B cell (primary cell): ENCODE measurements around the gene PM20D2. TPM values are rescaled to one million over a fixed set of nuclear protein-coding genes. Genes with fewer than 3 reads are reported as not detected.

Experiments used
- ATAC-seq: fragments of 200-7000 bp; cut with Tn5 transposase; one replicate; pipeline ENCODE4 v1.10.0; 2021; ENCODE audit warnings: low read depth, mild to moderate bottlenecking, moderate number of reproducible peaks, moderate library complexity
- CTCF ChIA-PET: fragments of 350-600 bp; sonication (Branson Sonifier 250); formaldehyde crosslinking; loops from one replicate; lab custom pipeline; 2021; ENCODE audit warnings: antibody characterized with exemption, inconsistent platforms; lab: Charles Lee
- POLR2A ChIA-PET: fragments of 350-600 bp; sonication (Branson Sonifier 250); formaldehyde crosslinking; loops from one replicate; lab custom pipeline; 2021; ENCODE audit warnings: antibody characterized with exemption; lab: Charles Lee
- DNase-seq: peaks from one replicate; pipeline ENCODE4 v3.0.0; 2013
- H2AFZ ChIP-seq: 2 replicates; pipeline ENCODE4 v1.6.1; 2012; ENCODE audit warnings: mild to moderate bottlenecking, low read depth, low read length; ENCODE audit not compliant: insufficient read depth, poor library complexity, severe bottlenecking
- H3K27ac ChIP-seq, 2 donors: 1 replicate in 1 of 2; 2 replicates in 1 of 2; pipeline ENCODE4 v1.5.1; 2012 to 2013; ENCODE audit warnings: low read length in 2 of 2, mild to moderate bottlenecking in 2 of 2, moderate library complexity in 1 of 2
- H3K27me3 ChIP-seq, 4 experiments: fragments of 200-600 bp in 1 of 4; sonication (generic) in 1 of 4; replicated peaks in 1 of 4; 1 replicate in 2 of 4; 2 replicates in 2 of 4; pipeline versions ENCODE4 v1.6.1 to v1.7.0; 2013 to 2016; ENCODE audit warnings: low read length in 3 of 4, mild to moderate bottlenecking in 2 of 4, mixed read lengths in 1 of 4, moderate library complexity in 1 of 4; ENCODE audit not compliant: insufficient read depth in 4 of 4, control insufficient read depth in 3 of 4; ENCODE audit errors: control extremely low read depth in 1 of 4
- H3K36me3 ChIP-seq, 2 experiments: replicated peaks in 1 of 2; 1 replicate in 1 of 2; 2 replicates in 1 of 2; pipeline versions ENCODE4 v1.6.1 to v1.7.1; 2013; ENCODE audit warnings: low read length in 1 of 2; ENCODE audit not compliant: insufficient read depth in 2 of 2, control insufficient read depth in 1 of 2; ENCODE audit errors: control extremely low read depth in 1 of 2, extremely low read depth in 1 of 2
- H3K4me1 ChIP-seq, 2 donors: fragments of 200-600 bp in 1 of 2; sonication (generic) in 1 of 2; 1 replicate in 1 of 2; 2 replicates in 1 of 2; pipeline versions ENCODE4 v1.5.1 to v1.6.1; 2013 to 2017; ENCODE audit warnings: low read length in 2 of 2; ENCODE audit not compliant: control insufficient read depth in 2 of 2, insufficient read depth in 2 of 2
- H3K4me2 ChIP-seq: replicated peaks from 2 replicates; pipeline ENCODE3; 2012; ENCODE audit warnings: mild to moderate bottlenecking, low read depth, low read length; ENCODE audit not compliant: poor library complexity, severe bottlenecking
- H3K4me3 ChIP-seq, 5 experiments: fragments of 200-600 bp in 1 of 5; sonication (generic) in 1 of 5; 1 replicate in 3 of 5; 2 replicates in 2 of 5; pipeline versions ENCODE4 v1.5.1 to v1.7.0; 2011 to 2016; ENCODE audit warnings: low read length in 4 of 5, mild to moderate bottlenecking in 4 of 5, low read depth in 2 of 5, control low read depth in 1 of 5, moderate library complexity in 1 of 5; ENCODE audit not compliant: insufficient read depth in 1 of 5; ENCODE audit errors: control extremely low read depth in 1 of 5, extremely low read depth in 1 of 5
- H3K79me2 ChIP-seq: fragments of 200-600 bp; sonication (generic); one replicate; pipeline ENCODE4 v1.6.0; 2016; ENCODE audit warnings: low read length; ENCODE audit not compliant: control insufficient read depth, insufficient read depth
- H3K9ac ChIP-seq: fragments of 200-600 bp; sonication (generic); 2 replicates; pipeline ENCODE4 v1.6.1; 2017; ENCODE audit warnings: mild to moderate bottlenecking, low read length, moderate library complexity
- H3K9me3 ChIP-seq, 3 donors: one replicate each; pipeline versions ENCODE4 v1.6.1 to v1.7.1; 2013; ENCODE audit warnings: low read length in 2 of 3; ENCODE audit not compliant: control insufficient read depth in 2 of 3, insufficient read depth in 1 of 3; ENCODE audit errors: control extremely low read depth in 1 of 3
- H4K20me1 ChIP-seq: 2 replicates; pipeline ENCODE4 v1.6.0; 2012; ENCODE audit warnings: mild to moderate bottlenecking, low read length; ENCODE audit not compliant: insufficient read depth, control insufficient read depth, poor library complexity, severe bottlenecking
- H3K27ac Mint-ChIP-seq: one replicate; pipeline ENCODE4 v1.8.0; 2021; ENCODE audit warnings: mixed read lengths
- H3K27me3 Mint-ChIP-seq: one replicate; pipeline ENCODE4 v1.8.0; 2021; ENCODE audit warnings: mixed read lengths
- H3K4me1 Mint-ChIP-seq: one replicate; pipeline ENCODE4 v1.8.0; 2021; ENCODE audit warnings: mixed read lengths
- H3K4me3 Mint-ChIP-seq: one replicate; pipeline ENCODE4 v1.8.0; 2021; ENCODE audit warnings: mixed read lengths
- H3K9me3 Mint-ChIP-seq: one replicate; pipeline ENCODE4 v1.8.0; 2022; ENCODE audit warnings: mixed read lengths; ENCODE audit not compliant: insufficient read depth
- EZH2 ChIP-seq: IDR thresholded peaks from 2 replicates; pipeline ENCODE4 v1.6.1; 2012; ENCODE audit warnings: borderline replicate concordance, low read depth, mild to moderate bottlenecking, moderate library complexity, low read length; ENCODE audit not compliant: insufficient read depth, poor library complexity, severe bottlenecking
- WGBS: methylation state at CpG from one replicate; pipeline ENCODE4 v1.1.5; 2013; ENCODE audit warnings: missing lambda C conversion rate; ENCODE audit not compliant: insufficient coverage; 5-methylcytosine and 5-hydroxymethylcytosine counted together
- intact Hi-C: fragments of 100-400 bp; cut with micrococcal nuclease; formaldehyde crosslinking; loops from one replicate; pipeline ENCODE4 v1.10.0; 2022
- polyA plus RNA-seq: library from polyadenylated mRNA; depleted of rRNA; stranded (reverse); fragments of >200 nt; gene quantifications from 2 replicates; pipeline ENCODE4 v1.2.3, GENCODE V29; 2012
- total RNA-seq, 2 donors: library from RNA; stranded (reverse); fragments of 120-200 nt in 1 of 2; gene quantifications; 1 replicate in 1 of 2; 2 replicates in 1 of 2; pipeline versions ENCODE4 v1.2.3 to v1.2.4, GENCODE V29; 2013 to 2022
- TF ChIP-seq, protein P1 (sequence below): fragments of 200-600 bp; IDR thresholded peaks from one replicate; pipeline ENCODE4 v1.8.0; 2022; ENCODE audit warnings: antibody characterized with exemption, mild to moderate bottlenecking

PM20D2 gene
- total and polyA plus RNA-seq, 2 donors (not counting 1 experiment from before 2014, with no cell fraction given) = 7.4 to 16.4 TPM

GRCh38 chr6:89117211-89118108 lies 28.4 kb upstream of the PM20D2 start, which contains the start of gene SRSF12:
TSS of gene SRSF12 (minus strand) at chr6:89118071. CDS start at chr6:89117887, 184 bp downstream.
- Mint-ChIP-seq H3K27me3 (peaks cover 18% of the 10 kb centered on the region), H3K27ac (peak within 1 kb of the TSS; percentile 20), H3K9me3 (peaks cover 2% of the 10 kb centered on the region), H3K4me3 (peak within 1 kb of the TSS; percentile 83), H3K4me1 (peaks cover 9% of the 10 kb centered on the region)
- no peaks in the 10 kb centered on the region for H3K36me3 ChIP-seq
- no peaks in the 10 kb centered on the region for H3K9me3 ChIP-seq
- WGBS = under 1% methylated on average over 101 of the region's 106 CpGs
- POLR2A ChIA-PET = interaction anchor here (0.7 to 0.9 kb wide), 3 partner anchors 37 to 240 kb away, joined by 3 read pairs; partner anchors contain the start of gene PNRC1
- intact Hi-C loops = loop anchor here (2.0 kb wide), 1 partner anchor 29 kb away; the partner anchor contains the start of gene PM20D2
- H3K4me1 ChIP-seq = peaks cover 6 to 10% of the 10 kb centered on the region in 2 donors
- H2AFZ ChIP-seq = peak within 1 kb of the TSS; percentile 80
- CTCF ChIA-PET = interaction anchor here (1.2 to 1.4 kb wide), 3 partner anchors 34 to 135 kb away, joined by 3 to 7 read pairs (median 3); partner anchors contain the start of gene PNRC1
- H4K20me1 ChIP-seq = no peaks in the 10 kb centered on the region
- TF ChIP-seq EZH2 = no peak
- TF ChIP-seq, protein P1, sequence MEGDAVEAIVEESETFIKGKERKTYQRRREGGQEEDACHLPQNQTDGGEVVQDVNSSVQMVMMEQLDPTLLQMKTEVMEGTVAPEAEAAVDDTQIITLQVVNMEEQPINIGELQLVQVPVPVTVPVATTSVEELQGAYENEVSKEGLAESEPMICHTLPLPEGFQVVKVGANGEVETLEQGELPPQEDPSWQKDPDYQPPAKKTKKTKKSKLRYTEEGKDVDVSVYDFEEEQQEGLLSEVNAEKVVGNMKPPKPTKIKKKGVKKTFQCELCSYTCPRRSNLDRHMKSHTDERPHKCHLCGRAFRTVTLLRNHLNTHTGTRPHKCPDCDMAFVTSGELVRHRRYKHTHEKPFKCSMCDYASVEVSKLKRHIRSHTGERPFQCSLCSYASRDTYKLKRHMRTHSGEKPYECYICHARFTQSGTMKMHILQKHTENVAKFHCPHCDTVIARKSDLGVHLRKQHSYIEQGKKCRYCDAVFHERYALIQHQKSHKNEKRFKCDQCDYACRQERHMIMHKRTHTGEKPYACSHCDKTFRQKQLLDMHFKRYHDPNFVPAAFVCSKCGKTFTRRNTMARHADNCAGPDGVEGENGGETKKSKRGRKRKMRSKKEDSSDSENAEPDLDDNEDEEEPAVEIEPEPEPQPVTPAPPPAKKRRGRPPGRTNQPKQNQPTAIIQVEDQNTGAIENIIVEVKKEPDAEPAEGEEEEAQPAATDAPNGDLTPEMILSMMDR = no peak
- H3K9ac ChIP-seq = peak within 1 kb of the TSS; percentile 71
- peaks cover 0 to 14% (median 2%) of the 10 kb centered on the region in 4 experiments for H3K27me3 ChIP-seq
- H3K4me3 ChIP-seq = peak within 1 kb of the TSS; percentile 36 to 67 (median 61)
- H3K27ac ChIP-seq = no peak within 1 kb of the TSS
- H3K4me2 ChIP-seq = peak within 1 kb of the TSS; percentile 95
- peaks cover 3% of the 10 kb centered on the region for H3K79me2 ChIP-seq
- DNase-seq = peak; percentile 57
- ATAC-seq = peak; percentile 83
